Measurements from ENCODE around the gene EPHB2.

The EPHB2 gene

DNA sequence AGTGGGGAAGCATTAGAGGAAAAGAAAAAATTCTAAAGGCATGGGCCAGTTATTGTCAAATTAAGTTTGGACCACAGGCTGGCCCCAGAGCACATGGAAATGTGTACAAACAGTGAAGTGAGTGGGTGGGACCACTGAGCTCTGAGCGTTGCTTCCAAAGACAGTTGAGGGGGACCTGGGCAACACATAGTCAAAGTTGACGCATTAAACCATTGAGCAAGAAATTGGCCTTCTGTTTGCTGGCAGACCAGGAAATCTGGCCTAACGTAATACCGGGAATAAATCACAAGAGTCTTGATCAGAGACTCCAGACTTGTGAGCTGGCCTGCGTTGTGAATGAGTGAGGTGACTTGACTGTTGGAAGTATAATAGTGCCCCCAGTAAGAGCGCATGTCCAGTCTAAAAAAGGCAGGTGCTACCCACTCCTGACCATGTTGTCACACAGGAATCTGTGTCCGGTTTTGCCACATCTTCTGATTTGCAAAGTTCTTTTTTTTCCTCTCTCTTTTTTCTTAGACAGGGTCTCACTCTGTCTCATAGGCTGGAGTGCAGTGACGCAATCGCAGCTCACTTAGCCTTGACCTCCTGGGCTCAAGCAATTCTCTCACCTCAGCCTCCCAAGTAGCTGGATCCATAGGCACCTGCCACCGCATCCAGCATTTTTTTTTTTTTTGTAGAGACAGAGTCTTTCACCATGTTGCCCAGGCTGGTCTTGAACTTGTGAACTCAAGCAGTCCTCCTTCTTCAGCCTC lies 10.7 kb downstream of the EPHB2 start:
- Mint-ChIP-seq H3K4me1 (ENCODE audit: low read depth) (no peaks in the 10 kb centered on the region), H3K4me3 (no peak overlapping the region), H3K9me3 (no peaks in the 10 kb centered on the region), H3K36me3 (ENCODE audit: low read depth) (no peaks in the 10 kb centered on the region), H3K27me3 (ENCODE audit: low read depth) (peaks cover 12% of the 10 kb centered on the region), H3K27ac (no peak overlapping the region)
- no peak for DNase-seq (ENCODE audit: low spot score)

GRCh38 chr1:22722901-22723550 lies 12.4 kb downstream of the EPHB2 start:
- H3K9me3 Mint-ChIP-seq: no peaks in the 10 kb centered on the region
- H3K36me3 Mint-ChIP-seq (ENCODE audit: low read depth): no peaks in the 10 kb centered on the region
- no peak overlapping the region for H3K27ac Mint-ChIP-seq
- H3K4me3 Mint-ChIP-seq: no peak overlapping the region
- H3K27me3 Mint-ChIP-seq (ENCODE audit: low read depth): peaks cover 12% of the 10 kb centered on the region
- H3K4me1 Mint-ChIP-seq (ENCODE audit: low read depth): no peaks in the 10 kb centered on the region
- no peak for DNase-seq (ENCODE audit: low spot score)

GRCh38 chr1:22727873-22728272 lies 17.2 kb downstream of the EPHB2 start:
- H3K4me1 Mint-ChIP-seq (ENCODE audit: low read depth): no peaks in the 10 kb centered on the region
- no peak for DNase-seq (ENCODE audit: low spot score)
- no peak overlapping the region for H3K27ac Mint-ChIP-seq
- H3K9me3 Mint-ChIP-seq: no peaks in the 10 kb centered on the region
- H3K27me3 Mint-ChIP-seq (ENCODE audit: low read depth): peaks cover 10% of the 10 kb centered on the region
- H3K36me3 Mint-ChIP-seq (ENCODE audit: low read depth): no peaks in the 10 kb centered on the region
- no peak overlapping the region for H3K4me3 Mint-ChIP-seq

GRCh38 chr1:22728751-22729399 lies 18.2 kb downstream of the EPHB2 start:
- Mint-ChIP-seq H3K27ac (no peak overlapping the region), H3K27me3 (ENCODE audit: low read depth) (peaks cover 10% of the 10 kb centered on the region), H3K4me1 (ENCODE audit: low read depth) (no peaks in the 10 kb centered on the region), H3K36me3 (ENCODE audit: low read depth) (no peaks in the 10 kb centered on the region), H3K4me3 (no peak overlapping the region), H3K9me3 (no peaks in the 10 kb centered on the region)
- no peak for DNase-seq (ENCODE audit: low spot score)

DNA sequence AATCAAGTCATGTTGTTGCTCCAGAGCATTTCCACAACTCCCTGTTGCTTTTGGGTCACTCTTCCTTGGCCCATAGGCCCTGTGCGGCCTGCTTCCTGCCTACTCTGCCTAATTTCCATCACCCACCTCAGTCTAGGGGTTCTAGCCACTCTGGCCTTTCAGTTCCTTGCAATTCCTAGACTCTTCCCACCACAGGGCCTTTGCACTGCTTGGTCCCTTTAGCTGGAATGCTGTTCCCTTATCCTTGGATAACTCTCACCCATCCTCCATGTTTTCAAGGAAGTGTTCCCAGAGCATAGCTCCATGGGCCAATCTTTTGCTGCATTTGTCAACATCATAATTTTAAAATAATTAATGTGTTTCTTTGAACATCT lies 18.7 kb downstream of the EPHB2 start:
- H3K4me3 Mint-ChIP-seq: no peak overlapping the region
- no peaks in the 10 kb centered on the region for H3K4me1 Mint-ChIP-seq (ENCODE audit: low read depth)

GRCh38 chr1:22729912-22730311 lies 19.3 kb downstream of the EPHB2 start:
- no peak for DNase-seq (ENCODE audit: low spot score)
- H3K27ac Mint-ChIP-seq: no peak overlapping the region
- H3K9me3 Mint-ChIP-seq: no peaks in the 10 kb centered on the region
- no peaks in the 10 kb centered on the region for H3K4me1 Mint-ChIP-seq (ENCODE audit: low read depth)
- peaks cover 8% of the 10 kb centered on the region for H3K27me3 Mint-ChIP-seq (ENCODE audit: low read depth)
- H3K4me3 Mint-ChIP-seq: no peak overlapping the region
- H3K36me3 Mint-ChIP-seq (ENCODE audit: low read depth): no peaks in the 10 kb centered on the region

More for the DNA sequence above, 18.7 kb downstream of the EPHB2 start:
- Mint-ChIP-seq H3K9me3 (no peaks in the 10 kb centered on the region), H3K27ac (no peak overlapping the region), H3K36me3 (ENCODE audit: low read depth) (no peaks in the 10 kb centered on the region), H3K27me3 (ENCODE audit: low read depth) (peaks cover 10% of the 10 kb centered on the region)
- no peak for DNase-seq (ENCODE audit: low spot score)

- Mint-ChIP-seq H3K27ac (no peak overlapping the region), H3K36me3 (ENCODE audit: low read depth) (no peaks in the 10 kb centered on the region), H3K27me3 (ENCODE audit: low read depth) (no peaks in the 10 kb centered on the region), H3K9me3 (no peaks in the 10 kb centered on the region), H3K4me3 (no peak overlapping the region), H3K4me1 (ENCODE audit: low read depth) (no peaks in the 10 kb centered on the region)
- no peak for DNase-seq (ENCODE audit: low spot score)
Observed at GRCh38 chr1:22731924-22732720, 21.5 kb downstream of the EPHB2 start.

- no peak for DNase-seq (ENCODE audit: low spot score)
- Mint-ChIP-seq H3K27ac (no peak overlapping the region), H3K4me1 (ENCODE audit: low read depth) (no peaks in the 10 kb centered on the region), H3K36me3 (ENCODE audit: low read depth) (no peaks in the 10 kb centered on the region), H3K27me3 (ENCODE audit: low read depth) (no peaks in the 10 kb centered on the region), H3K9me3 (no peaks in the 10 kb centered on the region), H3K4me3 (no peak overlapping the region)
Observed at GRCh38 chr1:22733643-22734042, 23.0 kb downstream of the EPHB2 start.

DNA sequence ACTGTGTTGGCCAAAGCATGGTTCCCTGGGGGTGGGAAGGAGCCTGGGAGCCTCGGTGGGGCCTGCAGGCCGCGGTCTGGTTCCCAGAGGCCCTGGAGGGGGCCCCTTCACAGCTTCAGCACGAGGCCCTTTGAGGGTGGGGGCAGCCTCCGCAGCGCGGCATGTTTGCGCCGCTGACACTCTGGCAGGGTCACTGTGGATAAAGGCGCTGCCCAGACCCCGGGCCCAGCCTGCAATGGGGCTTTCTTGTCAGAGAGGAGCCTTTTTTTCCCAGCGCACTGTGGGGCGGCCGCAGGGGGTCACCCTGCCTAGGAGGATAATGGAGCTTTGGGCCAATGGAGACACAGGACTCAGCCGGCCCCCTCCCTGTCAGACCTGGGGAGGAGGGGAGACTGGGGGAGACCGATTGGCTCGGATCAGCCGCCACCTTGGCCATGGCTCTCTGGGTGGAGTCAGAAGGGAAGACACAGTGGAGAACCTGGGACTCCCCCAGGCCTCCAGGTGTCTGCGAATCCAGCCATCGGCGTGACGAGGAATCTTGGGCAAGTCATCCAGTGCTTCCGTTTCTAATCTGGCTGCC lies 26.0 kb downstream of the EPHB2 start:
- Mint-ChIP-seq H3K9me3 (no peaks in the 10 kb centered on the region), H3K27me3 (ENCODE audit: low read depth) (peaks cover under 1% of the 10 kb centered on the region), H3K4me1 (ENCODE audit: low read depth) (no peaks in the 10 kb centered on the region), H3K4me3 (no peak overlapping the region), H3K27ac (no peak overlapping the region), H3K36me3 (ENCODE audit: low read depth) (no peaks in the 10 kb centered on the region)
- DNase-seq (ENCODE audit: low spot score): no peak

GRCh38 chr1:22737374-22738068 lies 26.9 kb downstream of the EPHB2 start:
- Mint-ChIP-seq H3K4me1 (ENCODE audit: low read depth) (no peaks in the 10 kb centered on the region), H3K4me3 (no peak overlapping the region), H3K36me3 (ENCODE audit: low read depth) (no peaks in the 10 kb centered on the region), H3K27me3 (ENCODE audit: low read depth) (peaks cover 4% of the 10 kb centered on the region), H3K9me3 (no peaks in the 10 kb centered on the region), H3K27ac (no peak overlapping the region)
- DNase-seq (ENCODE audit: low spot score): no peak

DNA sequence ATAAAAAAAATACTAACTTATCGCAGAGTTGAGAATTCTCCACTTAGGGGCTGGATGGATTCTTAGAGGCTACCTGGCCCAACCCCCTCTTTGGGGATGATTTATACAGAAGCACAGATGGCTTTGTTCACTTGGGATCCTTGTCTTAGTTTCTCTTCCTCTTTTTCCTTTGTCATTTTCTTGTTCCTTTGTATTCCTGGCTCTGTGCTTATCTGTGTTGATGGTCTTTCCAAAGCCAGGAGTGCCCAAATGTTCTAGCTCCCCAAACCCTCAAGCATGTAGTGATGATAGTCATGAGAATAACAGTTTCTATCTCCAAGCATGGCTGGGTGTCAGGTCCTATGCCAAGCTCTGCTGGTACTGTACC lies 27.4 kb downstream of the EPHB2 start:
- H3K27ac Mint-ChIP-seq: no peak overlapping the region
- H3K9me3 Mint-ChIP-seq: no peaks in the 10 kb centered on the region
- no peaks in the 10 kb centered on the region for H3K4me1 Mint-ChIP-seq (ENCODE audit: low read depth)
- H3K36me3 Mint-ChIP-seq (ENCODE audit: low read depth): no peaks in the 10 kb centered on the region
- H3K4me3 Mint-ChIP-seq: no peak overlapping the region
- no peak for DNase-seq (ENCODE audit: low spot score)
- H3K27me3 Mint-ChIP-seq (ENCODE audit: low read depth): peaks cover 4% of the 10 kb centered on the region

DNA sequence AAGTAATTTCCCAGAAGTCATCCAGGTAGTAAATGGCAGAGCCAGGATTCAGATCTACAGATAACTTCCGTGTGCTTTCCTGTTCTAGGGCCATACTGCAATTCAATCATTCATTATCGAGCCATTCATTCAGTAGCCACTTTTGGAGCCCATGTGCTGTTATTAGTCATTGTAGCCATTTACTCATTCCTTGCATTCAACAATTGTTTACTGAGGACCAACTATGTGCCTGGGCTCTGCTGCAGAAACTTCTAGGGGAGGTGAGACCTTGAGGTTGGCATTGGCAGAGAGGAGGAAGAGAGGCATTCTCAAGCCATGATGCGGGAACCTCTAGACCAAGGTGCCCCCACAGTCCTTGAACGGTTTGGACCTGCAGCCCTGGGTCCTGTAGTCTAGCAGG lies 27.9 kb downstream of the EPHB2 start:
- DNase-seq (ENCODE audit: low spot score): no peak
- Mint-ChIP-seq H3K27me3 (ENCODE audit: low read depth) (peaks cover 4% of the 10 kb centered on the region), H3K4me3 (no peak overlapping the region), H3K4me1 (ENCODE audit: low read depth) (no peaks in the 10 kb centered on the region), H3K36me3 (ENCODE audit: low read depth) (no peaks in the 10 kb centered on the region), H3K27ac (no peak overlapping the region), H3K9me3 (no peaks in the 10 kb centered on the region)

GRCh38 chr1:22739648-22740385 lies 29.2 kb downstream of the EPHB2 start:
- peaks cover 4% of the 10 kb centered on the region for H3K27me3 Mint-ChIP-seq (ENCODE audit: low read depth)
- no peaks in the 10 kb centered on the region for H3K4me1 Mint-ChIP-seq (ENCODE audit: low read depth)
- H3K9me3 Mint-ChIP-seq: no peaks in the 10 kb centered on the region
- no peak overlapping the region for H3K4me3 Mint-ChIP-seq
- no peak for DNase-seq (ENCODE audit: low spot score)
- H3K36me3 Mint-ChIP-seq (ENCODE audit: low read depth): no peaks in the 10 kb centered on the region
- no peak overlapping the region for H3K27ac Mint-ChIP-seq

Data from T-helper 2 cell treated with Interferon-gamma antibody and Interleukin-4, amounts not matched to agents 5 μg/mL and 100 μg/mL, for 36 hours (primary cell).